Peyer's patch (tissue), 4 donors: ENCODE measurements around the gene NLGN1.

Experiments
- POLR2A ChIP-seq, 2 donors: fragments of 450-650 bp; IDR thresholded peaks; one replicate each; pipeline ENCODE4 v1.5.1; 2017; ENCODE audit warnings: antibody characterized with exemption in 2 of 2, mild to moderate bottlenecking in 2 of 2, moderate library complexity in 2 of 2
- TF ChIP-seq, protein P1 (sequence below), 6 experiments: fragments of 450-650 bp in 4 of 6; fragments of 200-600 bp in 2 of 6; sonication (generic) in 1 of 6; IDR thresholded peaks; one replicate each; pipeline ENCODE4 v1.5.1; 2017 to 2019; ENCODE audit warnings: antibody characterized with exemption in 6 of 6, mild to moderate bottlenecking in 3 of 6, moderate library complexity in 1 of 6

DNA sequence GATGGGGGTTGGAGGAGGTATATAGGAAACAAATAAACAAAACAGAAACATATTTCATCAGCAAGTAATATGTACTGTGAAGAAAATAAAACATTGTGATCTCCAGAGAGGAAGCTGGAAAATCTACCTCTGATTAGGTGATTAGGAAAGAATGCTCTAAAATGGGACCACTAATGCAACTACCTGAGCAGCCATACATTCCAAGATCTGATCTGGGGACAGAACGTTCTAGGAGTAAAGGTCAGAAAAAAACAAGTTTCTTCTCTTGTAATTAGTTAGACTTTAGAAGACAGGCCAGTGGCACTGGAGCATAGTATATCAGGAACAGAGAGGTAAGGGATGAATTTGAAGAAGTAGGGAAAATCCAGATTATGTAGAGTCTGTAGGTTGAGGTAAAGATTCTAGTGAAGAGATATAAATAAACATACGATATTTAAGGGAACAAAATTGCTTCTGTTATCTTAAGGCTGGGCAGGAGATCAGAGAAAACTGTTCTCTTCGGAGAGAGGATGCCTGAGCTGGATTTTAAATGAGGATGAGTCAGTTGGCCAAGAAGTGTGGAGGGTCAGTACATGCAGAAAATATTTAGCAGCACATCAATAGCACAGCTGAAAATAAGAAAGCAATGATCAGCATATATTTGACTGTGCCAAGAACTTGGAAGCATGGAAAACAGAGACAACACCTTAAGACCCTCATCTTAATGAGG lies 429.5 kb downstream of the NLGN1 start:
- TF ChIP-seq, protein P1, sequence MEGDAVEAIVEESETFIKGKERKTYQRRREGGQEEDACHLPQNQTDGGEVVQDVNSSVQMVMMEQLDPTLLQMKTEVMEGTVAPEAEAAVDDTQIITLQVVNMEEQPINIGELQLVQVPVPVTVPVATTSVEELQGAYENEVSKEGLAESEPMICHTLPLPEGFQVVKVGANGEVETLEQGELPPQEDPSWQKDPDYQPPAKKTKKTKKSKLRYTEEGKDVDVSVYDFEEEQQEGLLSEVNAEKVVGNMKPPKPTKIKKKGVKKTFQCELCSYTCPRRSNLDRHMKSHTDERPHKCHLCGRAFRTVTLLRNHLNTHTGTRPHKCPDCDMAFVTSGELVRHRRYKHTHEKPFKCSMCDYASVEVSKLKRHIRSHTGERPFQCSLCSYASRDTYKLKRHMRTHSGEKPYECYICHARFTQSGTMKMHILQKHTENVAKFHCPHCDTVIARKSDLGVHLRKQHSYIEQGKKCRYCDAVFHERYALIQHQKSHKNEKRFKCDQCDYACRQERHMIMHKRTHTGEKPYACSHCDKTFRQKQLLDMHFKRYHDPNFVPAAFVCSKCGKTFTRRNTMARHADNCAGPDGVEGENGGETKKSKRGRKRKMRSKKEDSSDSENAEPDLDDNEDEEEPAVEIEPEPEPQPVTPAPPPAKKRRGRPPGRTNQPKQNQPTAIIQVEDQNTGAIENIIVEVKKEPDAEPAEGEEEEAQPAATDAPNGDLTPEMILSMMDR (IDR thresholded peaks at IDR 0.05) = no peak
- TF ChIP-seq POLR2A (IDR thresholded peaks at IDR 0.05) = no peak
